ENCODE data around the gene PLSCR3. TPM values are rescaled to one million over a fixed set of nuclear protein-coding genes. Genes with fewer than 3 reads are reported as not detected.

PLSCR3 gene
- total RNA-seq, 2 experiments from 2014 or later, result 79.3 to 82.1 TPM

DNA sequence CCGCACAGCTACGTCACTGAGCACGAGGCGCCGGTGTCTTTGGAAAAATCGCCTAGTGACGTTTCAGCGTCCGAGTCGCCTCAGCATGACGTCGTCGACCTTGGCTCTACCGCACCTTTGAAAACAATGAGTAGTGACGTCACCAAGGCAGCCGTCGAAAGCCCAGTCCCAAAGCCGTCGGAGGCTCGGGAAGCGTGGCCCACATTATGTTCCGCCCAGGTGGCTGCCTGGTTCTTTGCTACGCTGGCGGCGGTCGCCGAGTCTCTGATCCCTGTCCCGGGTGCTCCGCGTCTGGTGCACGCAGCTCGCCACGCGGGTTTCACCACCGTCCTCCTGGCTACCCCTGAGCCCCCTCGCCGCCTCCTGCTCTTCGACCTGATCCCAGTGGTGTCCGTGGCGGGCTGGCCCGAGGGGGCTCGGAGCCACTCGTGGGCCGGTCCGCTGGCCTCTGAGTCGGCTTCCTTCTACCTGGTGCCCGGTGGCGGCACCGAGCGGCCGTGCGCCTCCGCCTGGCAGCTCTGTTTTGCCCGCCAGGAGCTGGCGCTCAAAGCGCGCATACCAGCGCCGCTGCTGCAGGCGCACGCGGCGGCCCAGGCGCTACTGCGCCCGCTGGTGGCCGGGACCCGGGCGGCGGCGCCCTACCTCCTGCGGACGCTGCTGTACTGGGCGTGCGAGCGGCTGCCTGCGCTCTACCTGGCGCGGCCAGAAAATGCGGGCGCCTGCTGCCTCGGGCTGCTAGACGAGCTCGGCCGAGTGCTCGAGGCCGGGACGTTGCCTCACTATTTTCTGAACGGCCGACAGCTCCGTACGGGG, 42.4 kb upstream of the PLSCR3 start:
- Mint-ChIP-seq H3K36me3 (peaks cover 6% of the 10 kb centered on the region), H3K4me1 (peaks cover 24% of the 10 kb centered on the region), H3K9me3 (no peaks in the 10 kb centered on the region), H3K4me3 (peak overlapping the region; percentile 96), H3K27ac (peak overlapping the region; percentile 96), H3K27me3 (peaks cover 3% of the 10 kb centered on the region)
- POLR2A ChIA-PET, result interaction anchor here (1.0 to 4.4 kb wide), 19 partner anchors 9 to 250 kb away, joined by 3 to 66 read pairs (median 7); partner anchors contain the start of genes ACAP1, CHRNB1, FXR2 and MPDU1
- peak; percentile 91 for DNase-seq
- peak; percentile 70 for ATAC-seq (ENCODE audit: low read depth)

DNA sequence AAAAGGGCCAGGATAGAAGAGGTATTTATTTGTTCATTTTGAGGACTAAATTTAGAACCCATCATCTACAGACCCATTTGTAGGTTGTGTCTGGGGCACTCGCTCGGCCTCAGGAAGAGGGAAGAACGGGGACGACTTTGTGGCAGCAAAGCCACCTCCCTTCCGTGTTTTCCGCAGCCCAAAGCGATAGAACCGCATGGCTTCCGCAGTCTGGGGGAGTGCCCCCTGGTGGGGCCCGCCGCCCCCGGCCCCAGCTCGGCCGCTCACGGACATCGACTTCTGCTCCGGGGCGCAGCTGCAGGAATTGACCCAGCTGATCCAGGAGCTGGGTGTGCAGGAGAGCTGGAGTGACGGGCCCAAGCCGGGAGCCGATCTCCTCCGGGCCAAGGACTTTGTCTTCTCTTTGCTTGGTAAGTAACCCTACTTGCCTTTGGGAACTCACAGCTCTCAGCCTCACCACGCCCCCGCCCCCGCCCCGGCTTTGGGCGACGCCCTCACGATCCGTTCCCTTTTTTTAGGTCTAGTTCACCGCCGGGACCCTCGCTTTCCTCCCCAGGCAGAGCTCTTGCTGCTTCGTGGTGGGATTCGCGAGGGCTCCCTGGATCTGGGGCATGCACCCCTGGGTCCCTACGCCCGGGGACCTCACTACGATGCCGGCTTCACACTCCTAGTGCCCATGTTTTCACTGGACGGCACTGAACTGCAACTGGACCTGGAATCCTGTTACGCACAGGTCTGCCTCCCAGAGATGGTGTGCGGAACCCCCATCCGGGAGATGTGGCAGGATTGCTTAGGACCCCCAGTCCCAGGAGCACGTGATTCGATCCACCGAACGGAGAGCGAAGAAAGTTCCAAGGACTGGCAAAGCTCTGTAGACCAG, 41.6 kb upstream of the PLSCR3 start:
- Mint-ChIP-seq H3K36me3 (peaks cover 4% of the 10 kb centered on the region), H3K4me3 (peak overlapping the region; percentile 96), H3K27me3 (no peaks in the 10 kb centered on the region), H3K4me1 (peaks cover 23% of the 10 kb centered on the region), H3K27ac (peak overlapping the region; percentile 96), H3K9me3 (no peaks in the 10 kb centered on the region)
- POLR2A ChIA-PET, result interaction anchor here (0.5 to 4.4 kb wide), 21 partner anchors 9 to 763 kb away, joined by 3 to 66 read pairs (median 5); partner anchors contain the start of genes ACAP1, CD68, CHRNB1 and FXR2
- ATAC-seq (ENCODE audit: low read depth) (peak; percentile 27), DNase-seq (peak; percentile 84)

GRCh38 chr17:7432296-7432695, 38.0 kb upstream of the PLSCR3 start:
- no peak for ATAC-seq (ENCODE audit: low read depth)

DNA sequence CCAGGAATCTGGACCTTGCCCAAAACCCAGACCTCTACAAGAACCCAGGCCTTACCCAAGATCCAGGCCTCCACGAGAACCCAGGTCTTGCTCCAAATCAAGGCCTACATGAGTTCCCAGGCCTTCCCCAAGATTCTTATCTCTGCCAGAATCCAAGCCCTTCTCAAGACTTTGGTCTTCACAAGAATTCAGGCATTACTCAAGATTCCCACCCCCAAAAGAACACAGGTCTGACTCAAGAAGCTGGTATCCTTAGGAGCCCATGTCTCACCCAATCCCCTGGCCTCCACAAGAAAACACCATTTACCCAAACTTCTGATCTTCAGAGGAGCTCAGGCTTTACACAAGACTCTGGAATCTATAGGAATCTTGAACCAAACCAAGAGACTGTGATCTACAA, 36.9 kb upstream of the PLSCR3 start:
- no peak overlapping the region for H3K27ac Mint-ChIP-seq
- H3K9me3 Mint-ChIP-seq, result no peaks in the 10 kb centered on the region
- no peaks in the 10 kb centered on the region for H3K36me3 Mint-ChIP-seq
- peaks cover 2% of the 10 kb centered on the region for H3K4me1 Mint-ChIP-seq
- POLR2A ChIA-PET, result no interaction called here
- ATAC-seq (ENCODE audit: low read depth) (no peak), DNase-seq (no peak)
- H3K4me3 Mint-ChIP-seq, result no peak overlapping the region
- no peaks in the 10 kb centered on the region for H3K27me3 Mint-ChIP-seq

More at GRCh38 chr17:7432296-7432695, 38.0 kb upstream of the PLSCR3 start:
- Mint-ChIP-seq H3K27me3 (no peaks in the 10 kb centered on the region), H3K9me3 (no peaks in the 10 kb centered on the region), H3K27ac (no peak overlapping the region), H3K36me3 (peaks cover 2% of the 10 kb centered on the region), H3K4me3 (no peak overlapping the region), H3K4me1 (peaks cover 4% of the 10 kb centered on the region)
- no peak for DNase-seq
- POLR2A ChIA-PET, result interaction anchor here (0.8 kb wide), 1 partner anchor 29 kb away, joined by 3 read pairs; no protein-coding TSS in a partner anchor

DNA sequence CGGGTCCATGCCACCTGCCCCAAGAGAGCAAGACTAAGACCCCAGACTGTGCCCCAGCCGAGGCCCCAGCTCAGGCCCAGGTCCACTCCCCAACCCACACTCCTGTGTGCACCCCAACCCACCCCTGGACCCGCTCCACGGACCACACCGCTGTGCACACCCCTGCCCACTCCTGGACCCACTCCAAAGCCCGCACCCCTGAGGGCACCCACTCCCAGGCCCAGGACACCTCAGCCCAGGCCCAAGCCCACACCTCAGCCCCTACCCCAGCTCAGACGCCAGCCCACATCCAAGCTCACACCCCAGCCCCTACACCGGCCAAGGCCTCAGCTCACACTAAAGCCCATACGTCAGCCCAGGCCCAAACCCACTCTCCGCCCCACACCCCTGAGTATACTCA, 35.4 kb upstream of the PLSCR3 start:
- ATAC-seq (ENCODE audit: low read depth) (no peak), DNase-seq (no peak)
- Mint-ChIP-seq H3K27ac (no peak overlapping the region), H3K4me3 (no peak overlapping the region), H3K27me3 (no peaks in the 10 kb centered on the region), H3K36me3 (no peaks in the 10 kb centered on the region), H3K9me3 (no peaks in the 10 kb centered on the region), H3K4me1 (no peaks in the 10 kb centered on the region)
- POLR2A ChIA-PET, result no interaction called here

DNA sequence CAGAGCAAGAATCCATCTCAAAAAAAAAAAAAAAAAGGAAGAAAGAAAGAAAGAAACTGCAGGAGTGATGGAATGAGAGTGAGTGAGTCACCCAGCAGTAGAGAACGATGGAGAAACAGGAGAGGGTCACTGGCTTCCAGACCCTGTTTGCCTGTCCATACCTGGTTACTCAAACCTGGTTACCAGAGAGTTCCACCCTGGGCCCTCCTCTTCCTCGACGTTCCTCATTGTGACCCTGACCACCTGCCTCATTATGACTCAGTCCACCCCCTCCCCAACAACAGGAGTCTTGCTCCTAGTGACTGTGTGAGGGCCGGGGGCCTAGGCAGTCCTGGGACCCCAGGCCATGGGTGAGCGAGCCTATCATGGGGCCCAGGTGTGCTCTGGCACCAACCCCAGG, 34.2 kb upstream of the PLSCR3 start, which contains the start of gene SPEM3:
SPEM3 (plus strand) TSS at position 301 of the 400 bp plus-strand sequence; CDS start at position 347, 46 bp downstream.
- ATAC-seq (ENCODE audit: low read depth) (no peak), DNase-seq (no peak)
- Mint-ChIP-seq H3K27me3 (no peaks in the 10 kb centered on the region), H3K9me3 (no peaks in the 10 kb centered on the region), H3K4me1 (peaks cover 1% of the 10 kb centered on the region), H3K27ac (no peak within 1 kb of the TSS), H3K36me3 (no peaks in the 10 kb centered on the region), H3K4me3 (no peak within 1 kb of the TSS)
- POLR2A ChIA-PET, result no interaction called here

DNA sequence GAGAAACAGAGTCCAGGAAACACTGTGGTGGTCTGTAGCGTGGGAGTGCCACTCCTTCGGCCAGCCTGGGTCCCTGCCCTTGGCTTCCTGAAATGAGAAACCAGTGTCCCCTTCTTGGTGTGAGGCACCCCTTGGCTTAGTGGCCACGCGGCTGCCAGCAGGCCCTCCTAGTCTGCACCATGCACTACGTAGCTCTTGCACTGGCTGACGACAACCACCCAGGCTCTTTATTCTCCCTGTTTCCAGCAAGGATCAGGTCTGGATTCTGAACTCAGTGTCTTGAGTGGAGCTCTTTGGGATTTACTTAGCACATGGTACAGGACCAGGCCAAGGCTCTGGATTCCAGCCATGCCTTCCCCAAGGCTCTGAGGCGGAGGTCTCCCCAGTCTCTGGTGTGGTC, 33.2 kb upstream of the PLSCR3 start:
- peaks cover 1% of the 10 kb centered on the region for H3K4me1 Mint-ChIP-seq
- DNase-seq (no peak), ATAC-seq (ENCODE audit: low read depth) (no peak)
- POLR2A ChIA-PET, result no interaction called here
- no peaks in the 10 kb centered on the region for H3K9me3 Mint-ChIP-seq
- H3K27me3 Mint-ChIP-seq, result no peaks in the 10 kb centered on the region
- no peak overlapping the region for H3K4me3 Mint-ChIP-seq
- no peak overlapping the region for H3K27ac Mint-ChIP-seq
- no peaks in the 10 kb centered on the region for H3K36me3 Mint-ChIP-seq

DNA sequence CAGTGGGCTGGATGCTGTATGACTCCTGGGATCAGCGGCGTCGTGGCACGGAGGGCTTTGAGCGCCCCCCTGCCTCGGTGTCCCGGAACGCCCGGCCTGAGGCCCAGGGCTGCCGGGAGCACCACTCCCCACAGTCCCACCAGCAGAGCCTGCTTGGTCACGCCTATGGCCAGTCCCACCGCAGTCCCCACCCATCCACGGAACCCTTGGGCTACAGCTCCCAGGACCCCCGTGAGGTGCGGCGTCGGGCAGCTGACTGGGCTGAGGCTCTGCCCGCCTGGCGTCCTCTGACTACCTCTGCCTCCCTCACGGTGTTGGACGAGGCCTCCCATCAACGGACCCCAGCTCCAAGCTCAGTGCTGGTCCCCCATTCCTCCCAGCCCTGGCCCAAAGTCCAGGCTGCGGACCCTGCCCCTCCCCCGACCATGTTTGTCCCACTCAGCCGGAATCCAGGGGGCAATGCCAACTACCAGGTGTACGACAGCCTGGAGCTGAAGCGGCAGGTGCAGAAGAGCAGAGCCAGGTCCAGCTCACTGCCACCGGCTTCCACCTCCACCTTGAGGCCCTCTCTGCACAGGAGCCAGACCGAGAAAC, 32.7 kb upstream of the PLSCR3 start:
- DNase-seq (no peak), ATAC-seq (ENCODE audit: low read depth) (no peak)
- peaks cover 1% of the 10 kb centered on the region for H3K4me1 Mint-ChIP-seq
- no peaks in the 10 kb centered on the region for H3K36me3 Mint-ChIP-seq
- POLR2A ChIA-PET, result no interaction called here
- H3K9me3 Mint-ChIP-seq, result no peaks in the 10 kb centered on the region
- H3K27me3 Mint-ChIP-seq, result no peaks in the 10 kb centered on the region
- no peak overlapping the region for H3K27ac Mint-ChIP-seq
- no peak overlapping the region for H3K4me3 Mint-ChIP-seq

DNA sequence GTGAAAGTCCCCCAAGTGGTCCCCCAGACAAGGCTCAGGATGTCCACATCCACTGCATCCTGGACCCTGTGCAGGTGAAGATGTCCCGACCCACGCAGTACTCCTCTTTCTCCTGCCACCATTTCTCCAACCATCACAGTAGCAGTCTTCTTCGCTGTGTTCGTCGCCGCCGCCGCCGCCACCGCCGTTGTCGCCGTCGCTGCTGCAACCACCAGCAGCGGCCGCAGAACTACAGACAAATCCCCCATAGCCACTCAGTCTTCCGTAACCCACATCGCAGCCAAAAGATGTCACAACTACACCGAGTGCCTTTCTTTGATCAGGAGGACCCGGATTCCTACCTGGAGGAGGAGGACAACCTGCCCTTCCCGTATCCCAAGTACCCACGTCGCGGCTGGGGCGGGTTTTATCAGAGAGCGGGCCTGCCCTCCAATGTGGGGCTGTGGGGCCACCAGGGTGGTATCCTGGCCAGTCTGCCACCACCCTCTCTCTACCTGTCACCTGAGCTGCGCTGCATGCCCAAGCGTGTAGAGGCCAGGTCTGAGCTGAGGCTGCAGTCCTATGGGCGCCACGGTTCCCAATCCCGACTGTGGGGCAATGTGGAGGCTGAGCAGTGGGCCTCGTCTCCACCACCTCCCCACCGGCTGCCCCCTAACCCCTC, 32.0 kb upstream of the PLSCR3 start:
- peaks cover 1% of the 10 kb centered on the region for H3K4me1 Mint-ChIP-seq
- no peak overlapping the region for H3K27ac Mint-ChIP-seq
- POLR2A ChIA-PET, result no interaction called here
- H3K4me3 Mint-ChIP-seq, result no peak overlapping the region
- H3K27me3 Mint-ChIP-seq, result no peaks in the 10 kb centered on the region
- no peaks in the 10 kb centered on the region for H3K36me3 Mint-ChIP-seq
- no peak for DNase-seq
- no peak for ATAC-seq (ENCODE audit: low read depth)
- no peaks in the 10 kb centered on the region for H3K9me3 Mint-ChIP-seq

- peaks cover 1% of the 10 kb centered on the region for H3K4me1 Mint-ChIP-seq
- H3K36me3 Mint-ChIP-seq, result no peaks in the 10 kb centered on the region
- H3K4me3 Mint-ChIP-seq, result no peak overlapping the region
- ATAC-seq (ENCODE audit: low read depth), result no peak
- H3K9me3 Mint-ChIP-seq, result no peaks in the 10 kb centered on the region
- no peak for DNase-seq
- POLR2A ChIA-PET, result no interaction called here
- no peaks in the 10 kb centered on the region for H3K27me3 Mint-ChIP-seq
- no peak overlapping the region for H3K27ac Mint-ChIP-seq
Observed at GRCh38 chr17:7425756-7426155, 31.4 kb upstream of the PLSCR3 start.

DNA sequence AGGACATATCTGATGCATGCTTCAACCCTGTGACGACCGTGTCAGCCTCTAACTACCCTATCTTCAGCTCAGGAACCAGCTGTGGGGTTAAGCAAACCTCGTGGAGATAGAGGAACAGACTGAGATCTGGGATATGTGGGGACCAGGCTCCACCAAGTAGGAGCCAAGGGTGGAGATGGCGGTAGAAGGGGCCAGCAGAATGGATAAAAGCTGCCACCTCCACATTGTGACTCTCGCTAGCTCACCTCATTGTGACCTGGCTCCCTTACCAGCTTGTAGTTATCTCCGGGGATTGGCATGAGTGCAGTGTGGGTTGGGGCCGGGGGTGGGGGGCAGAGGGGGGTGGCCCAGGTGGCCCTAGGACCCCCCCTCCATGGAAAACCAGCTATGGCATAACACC, 31.0 kb upstream of the PLSCR3 start, which contains the start of gene SPEM2:
SPEM2 (plus strand) TSS at position 301 of the 400 bp plus-strand sequence; CDS start at position 374, 73 bp downstream.
- ATAC-seq (ENCODE audit: low read depth) (no peak), DNase-seq (no peak)
- H3K27me3 Mint-ChIP-seq, result no peaks in the 10 kb centered on the region
- no peak within 1 kb of the TSS for H3K4me3 Mint-ChIP-seq
- H3K36me3 Mint-ChIP-seq, result no peaks in the 10 kb centered on the region
- H3K27ac Mint-ChIP-seq, result no peak within 1 kb of the TSS
- POLR2A ChIA-PET, result no interaction called here
- H3K9me3 Mint-ChIP-seq, result no peaks in the 10 kb centered on the region
- peaks cover 1% of the 10 kb centered on the region for H3K4me1 Mint-ChIP-seq

GRCh38 chr17:7423679-7424078, 29.4 kb upstream of the PLSCR3 start:
- Mint-ChIP-seq H3K4me1 (peaks cover 1% of the 10 kb centered on the region), H3K9me3 (no peaks in the 10 kb centered on the region), H3K4me3 (no peak overlapping the region), H3K36me3 (no peaks in the 10 kb centered on the region), H3K27ac (no peak overlapping the region), H3K27me3 (no peaks in the 10 kb centered on the region)
- DNase-seq (no peak), ATAC-seq (ENCODE audit: low read depth) (no peak)
- POLR2A ChIA-PET, result interaction anchor here (0.9 kb wide), 1 partner anchor 21 kb away, joined by 3 read pairs; no protein-coding TSS in a partner anchor

- ATAC-seq (ENCODE audit: low read depth), result no peak
- Mint-ChIP-seq H3K4me3 (no peak overlapping the region), H3K9me3 (no peaks in the 10 kb centered on the region), H3K36me3 (no peaks in the 10 kb centered on the region), H3K27ac (no peak overlapping the region), H3K27me3 (no peaks in the 10 kb centered on the region), H3K4me1 (peaks cover 1% of the 10 kb centered on the region)
- DNase-seq, result no peak
- POLR2A ChIA-PET, result no interaction called here
Observed at GRCh38 chr17:7421186-7421585, 26.9 kb upstream of the PLSCR3 start.
